NCI-H524 treated with DMSO at 0.1 percent for 48 hours (cell line): ENCODE measurements around the gene GUCA2A.

ENCODE experiments used
- DNase-seq: peaks from one replicate; lab custom pipeline; 2025; lab: John Stamatoyannopoulos, UW

The GUCA2A gene

DNA sequence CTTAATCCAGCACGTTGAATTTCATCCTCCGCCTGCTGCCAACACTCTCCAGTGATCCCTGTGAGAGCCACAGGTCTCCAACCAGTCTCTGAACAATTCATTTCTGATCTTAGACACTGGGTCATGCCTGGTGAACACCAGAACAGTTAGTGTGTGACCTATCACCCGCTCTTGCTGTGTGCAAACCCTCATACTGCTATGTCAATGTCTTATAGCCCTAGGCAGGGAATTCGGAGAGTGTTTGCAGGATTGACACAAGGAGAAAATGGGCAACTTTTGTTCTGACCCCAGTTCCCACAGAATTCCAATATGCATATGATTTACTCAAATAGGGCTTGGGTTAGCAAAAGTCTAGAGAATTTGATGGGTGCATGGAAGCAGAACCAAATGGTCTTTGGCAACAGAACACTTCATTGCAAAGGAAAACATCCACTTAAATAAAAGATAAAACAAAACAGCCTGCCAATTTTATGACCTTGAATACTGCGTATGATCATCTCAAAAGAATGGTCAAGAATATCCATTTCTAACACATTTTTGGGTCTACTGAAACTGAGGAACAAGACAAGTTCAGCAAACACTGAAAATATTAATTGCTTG, 34.4 kb downstream of the GUCA2A start:
- no peak for DNase-seq

DNA sequence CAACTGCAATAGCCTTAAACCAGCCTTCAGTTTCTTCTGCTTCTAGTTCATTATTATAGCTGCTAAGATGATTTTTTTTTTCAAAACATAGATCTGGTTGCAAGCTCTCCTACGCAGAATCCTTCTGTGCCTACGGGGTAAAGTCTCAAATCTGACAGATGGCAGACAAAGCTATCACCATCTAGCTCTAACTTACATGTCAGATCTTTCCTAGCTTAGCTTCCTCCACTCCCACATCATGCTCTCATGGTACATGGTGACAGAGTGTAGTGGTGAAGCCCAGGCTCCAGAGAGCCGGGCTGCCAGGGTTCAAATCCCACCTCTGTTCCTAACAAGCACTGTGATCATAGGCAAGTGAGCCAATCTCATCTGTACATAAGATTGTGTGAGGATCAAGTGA, 35.6 kb downstream of the GUCA2A start:
- DNase-seq = peak; percentile 28

- no peak for DNase-seq
Measured at GRCh38 chr1:42128499-42128898, 36.0 kb downstream of the GUCA2A start.

- DNase-seq = no peak
Measured at GRCh38 chr1:42127767-42128166, 36.8 kb downstream of the GUCA2A start.

DNA sequence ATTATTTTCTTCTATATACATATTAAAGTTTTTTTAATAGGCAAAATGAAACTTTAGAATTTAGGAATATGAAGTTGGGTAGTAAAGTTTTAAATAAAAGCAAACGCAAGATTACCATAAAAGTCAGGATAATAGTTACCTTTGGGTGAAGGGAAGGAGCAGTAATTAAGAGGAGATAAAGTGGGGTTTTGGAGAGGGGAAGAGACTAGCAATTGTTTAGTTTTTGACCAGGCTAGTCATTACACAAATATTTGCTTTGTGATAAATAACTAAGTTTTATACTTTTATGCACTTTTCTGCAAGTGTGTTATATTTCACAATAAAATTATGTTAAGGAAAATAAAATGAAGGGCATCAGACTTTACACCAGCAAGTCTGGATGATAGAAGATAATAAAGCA, 39.0 kb downstream of the GUCA2A start:
- DNase-seq = no peak

DNA sequence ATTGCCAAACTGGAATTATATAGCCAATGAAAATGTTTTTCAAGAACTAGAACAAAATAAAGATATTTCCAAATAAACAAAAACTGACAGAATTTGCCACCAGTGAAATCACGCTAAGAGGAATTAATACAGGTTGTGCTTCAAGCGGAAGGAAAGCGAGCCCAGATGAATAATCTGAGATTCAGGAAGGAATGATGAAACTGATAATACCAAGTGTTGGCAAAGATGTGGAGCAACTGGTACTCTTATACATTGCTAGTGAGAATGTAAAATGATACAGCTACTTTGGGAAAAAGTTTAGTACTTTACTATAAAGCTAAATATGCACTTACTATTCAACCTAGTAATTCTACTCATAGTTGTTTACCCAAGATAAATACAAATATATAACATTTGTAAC, 42.1 kb downstream of the GUCA2A start:
- DNase-seq = no peak

DNA sequence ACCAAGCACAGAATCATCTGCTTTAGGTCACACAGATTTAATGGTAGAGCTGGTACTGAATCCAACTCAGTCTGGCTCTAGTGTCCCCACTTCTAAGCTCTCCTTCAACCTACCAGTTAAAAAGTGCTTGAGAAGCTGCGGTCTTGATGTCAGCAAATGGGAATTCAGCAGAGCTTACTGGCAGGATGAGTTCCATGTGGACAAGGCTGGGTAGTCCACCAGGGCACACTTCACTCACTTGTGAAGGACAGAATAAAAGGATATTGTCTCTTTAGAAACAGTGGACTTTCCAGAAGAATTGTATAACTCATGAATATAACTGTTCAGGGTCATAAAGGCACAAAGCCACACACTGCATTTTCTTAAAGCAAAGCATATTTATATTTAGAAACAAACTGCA, 46.4 kb downstream of the GUCA2A start:
- no peak for DNase-seq

DNA sequence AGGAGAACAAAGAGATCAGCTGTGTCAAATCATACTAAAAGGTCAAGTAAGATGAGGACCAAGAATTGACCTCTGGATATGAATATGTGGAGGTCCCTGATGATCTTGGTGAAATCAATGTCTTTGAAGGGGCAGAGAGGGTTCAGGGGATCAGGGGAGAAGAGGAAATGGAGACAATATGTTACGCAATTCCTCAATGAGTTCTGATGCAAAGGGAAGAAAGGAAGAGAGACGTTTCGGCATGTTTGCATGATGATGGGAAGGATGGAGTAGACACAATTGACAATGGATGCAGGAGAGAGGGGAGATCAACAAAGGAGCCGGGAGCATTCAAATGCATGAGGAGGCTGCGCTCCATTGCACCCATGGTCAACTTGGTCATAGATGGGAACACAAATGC, 47.3 kb downstream of the GUCA2A start:
- no peak for DNase-seq

DNA sequence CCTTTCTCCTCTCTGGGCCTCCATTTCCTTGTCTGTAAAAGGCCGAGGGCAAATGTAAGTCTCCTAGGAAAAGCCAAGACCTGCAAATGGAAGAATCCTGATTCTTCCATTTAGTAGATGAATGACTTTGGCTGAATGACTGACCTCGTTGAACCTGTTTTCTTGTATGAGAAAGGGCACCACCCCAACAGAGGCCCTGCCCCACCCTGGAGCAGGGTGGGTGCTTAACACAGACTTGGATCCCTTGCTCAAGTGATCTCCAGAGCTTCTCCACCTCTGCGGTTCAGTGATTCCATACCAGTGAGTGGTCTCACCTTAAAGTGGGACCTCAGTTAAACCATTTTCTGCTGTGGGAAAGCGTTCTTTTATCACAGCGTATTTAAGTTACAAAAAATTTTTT, 50.3 kb downstream of the GUCA2A start:
- no peak for DNase-seq
